ENCODE results near the gene HECA. TPM values are rescaled to one million over a fixed set of nuclear protein-coding genes. Genes with fewer than 3 reads are reported as not detected.

Gene HECA
- total RNA-seq, 1 experiment from 2014 or later, result 10.7 TPM

DNA sequence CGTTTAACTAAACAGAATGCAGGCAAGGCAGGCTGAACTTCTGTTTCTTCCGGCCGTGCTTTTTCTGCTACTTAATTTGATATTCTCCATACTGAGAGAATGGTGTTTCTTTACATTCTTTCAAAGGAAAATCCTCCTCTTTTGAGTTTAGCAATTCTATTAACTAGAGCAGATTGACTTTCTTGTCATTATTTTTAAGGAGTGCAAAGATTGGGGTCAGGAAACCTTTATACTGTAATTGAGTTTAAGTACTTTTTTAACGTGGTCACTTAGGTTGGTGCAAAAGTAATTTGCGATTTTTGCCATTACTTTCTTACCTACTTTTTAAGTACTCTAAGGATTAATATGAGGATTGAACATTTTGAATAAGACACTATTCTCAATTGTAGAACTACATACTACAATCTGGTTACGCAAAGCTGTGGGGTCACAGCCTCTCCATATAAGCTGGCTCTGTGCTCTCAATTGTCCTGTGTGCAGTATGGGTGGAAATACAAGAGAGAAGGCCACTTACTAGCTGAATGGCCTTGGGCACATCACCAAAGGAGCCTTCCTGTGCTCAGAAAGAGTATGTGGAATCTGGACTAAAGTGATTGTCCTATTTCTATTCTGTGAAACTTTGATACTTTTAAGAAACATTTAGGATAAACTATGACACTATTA is 16.7 kb downstream of the HECA start:
- H2AFZ ChIP-seq (ENCODE audit: low read depth, low read length, poor library complexity, severe bottlenecking), result no peak overlapping the region
- H3K9me2 ChIP-seq (ENCODE audit: insufficient read depth), result no peaks in the 10 kb centered on the region
- H3K79me2 ChIP-seq (ENCODE audit: insufficient read depth, low read length), result no peaks in the 10 kb centered on the region
- RAD21 ChIA-PET (ENCODE audit: low non-redundant PET in 1 of 2, low total read pairs in 2 of 2, uncharacterized antibody in 2 of 2, unreplicated experiment in 2 of 2), result no interaction called here
- no peak overlapping the region for H3K4me3 ChIP-seq (replicated peaks in 1 of 2; ENCODE audit: low read depth in 1 of 2, low read length in 2 of 2)
- BruUV-seq (replicated peaks), result no TSS peak
- CTCF ChIA-PET, result no interaction called here
- no peak overlapping the region for H3K4me2 ChIP-seq (ENCODE audit: low read length)
- H4K20me1 ChIP-seq (ENCODE audit: insufficient read depth), result no peaks in the 10 kb centered on the region
- ATAC-seq (no peak), DNase-seq (ENCODE audit: low read depth, low spot score) (no peak)
- TF ChIP-seq POLR2AphosphoS5 (IDR thresholded peaks at IDR 0.05; ENCODE audit: low read depth, low read length) (no peak), RAD21 (IDR thresholded peaks at IDR 0.05; ENCODE audit: low read depth) (no peak), ZNF274 (IDR thresholded peaks at IDR 0.05; ENCODE audit: low read depth, low read length) (no peak), EZH2 (IDR thresholded peaks at IDR 0.05) (no peak)
- TF ChIP-seq, protein P1, sequence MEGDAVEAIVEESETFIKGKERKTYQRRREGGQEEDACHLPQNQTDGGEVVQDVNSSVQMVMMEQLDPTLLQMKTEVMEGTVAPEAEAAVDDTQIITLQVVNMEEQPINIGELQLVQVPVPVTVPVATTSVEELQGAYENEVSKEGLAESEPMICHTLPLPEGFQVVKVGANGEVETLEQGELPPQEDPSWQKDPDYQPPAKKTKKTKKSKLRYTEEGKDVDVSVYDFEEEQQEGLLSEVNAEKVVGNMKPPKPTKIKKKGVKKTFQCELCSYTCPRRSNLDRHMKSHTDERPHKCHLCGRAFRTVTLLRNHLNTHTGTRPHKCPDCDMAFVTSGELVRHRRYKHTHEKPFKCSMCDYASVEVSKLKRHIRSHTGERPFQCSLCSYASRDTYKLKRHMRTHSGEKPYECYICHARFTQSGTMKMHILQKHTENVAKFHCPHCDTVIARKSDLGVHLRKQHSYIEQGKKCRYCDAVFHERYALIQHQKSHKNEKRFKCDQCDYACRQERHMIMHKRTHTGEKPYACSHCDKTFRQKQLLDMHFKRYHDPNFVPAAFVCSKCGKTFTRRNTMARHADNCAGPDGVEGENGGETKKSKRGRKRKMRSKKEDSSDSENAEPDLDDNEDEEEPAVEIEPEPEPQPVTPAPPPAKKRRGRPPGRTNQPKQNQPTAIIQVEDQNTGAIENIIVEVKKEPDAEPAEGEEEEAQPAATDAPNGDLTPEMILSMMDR (IDR thresholded peaks at IDR 0.05 in 2 of 3, conservative IDR thresholded peaks at IDR 0.05 in 1 of 3; ENCODE audit: borderline replicate concordance in 1 of 3, insufficient read depth in 1 of 3, low read depth in 2 of 3, low read length in 2 of 3), result no peak
- H3K4me1 ChIP-seq (ENCODE audit: control insufficient read depth in 1 of 2, insufficient read depth in 2 of 2, low read length in 2 of 2), result no peaks in the 10 kb centered on the region
- intact Hi-C loops (cut with micrococcal nuclease), result no loop called here
- H3K27me3 ChIP-seq (ENCODE audit: insufficient read depth, low read length), result no peaks in the 10 kb centered on the region
- H3K9ac ChIP-seq (ENCODE audit: low read length), result no peak overlapping the region
- H3K9me3 ChIP-seq (ENCODE audit: control insufficient read depth in 1 of 2, insufficient read depth in 1 of 2, low read depth in 1 of 2, low read length in 2 of 2), result no peaks in the 10 kb centered on the region
- H3K27ac ChIP-seq (ENCODE audit: low read depth, low read length), result no peak overlapping the region
- no peaks in the 10 kb centered on the region for H3K36me3 ChIP-seq (ENCODE audit: control insufficient read depth in 1 of 2, insufficient read depth in 2 of 2, low read length in 2 of 2)
- POLR2A ChIA-PET, result no interaction called here

Measured in HCT116 (cell line).